K562 (cell line): Measurements from ENCODE around the gene HPS1. TPM values are rescaled to one million over a fixed set of nuclear protein-coding genes. Genes with fewer than 3 reads are reported as not detected.

Source experiments
- BMI1 ChIP-seq: fragments of 150-350 bp; IDR thresholded peaks from 2 replicates; pipeline ENCODE4 v1.6.1; 2014; ENCODE audit warnings: low read length
- CEBPG ChIP-seq, 3 experiments: fragments of 200-800 bp in 1 of 3; sonication (Bioruptor generic) in 1 of 3; sonication (generic) in 1 of 3; formaldehyde crosslinking in 1 of 3; IDR thresholded peaks in 2 of 3; conservative IDR thresholded peaks in 1 of 3; 2 replicates each; pipeline versions ENCODE4 v1.6.1 to v1.8.0; 2016 to 2022; ENCODE audit warnings: missing compliant biosample characterization in 2 of 3, missing genetic modification characterization in 2 of 3, mild to moderate bottlenecking in 1 of 3, missing genetic modification reagents in 1 of 3
- CREM ChIP-seq: IDR thresholded peaks from 2 replicates; pipeline ENCODE4 v1.6.1; 2014; ENCODE audit warnings: antibody characterized with exemption, low read depth
- CXXC5 ChIP-seq: fragments of 250-450 bp; sonication (Bioruptor Pico); IDR thresholded peaks from 2 replicates; pipeline ENCODE4 v1.8.0; 2022; ENCODE audit warnings: inconsistent platforms, mild to moderate bottlenecking, moderate library complexity
- E2F5 ChIP-seq: sonication (generic); formaldehyde crosslinking; IDR thresholded peaks from 2 replicates; pipeline ENCODE4 v1.8.0; 2022; ENCODE audit warnings: mild to moderate bottlenecking, missing genetic modification reagents
- E4F1 ChIP-seq: fragments of 250-450 bp; sonication (Bioruptor Pico); IDR thresholded peaks from 2 replicates; pipeline ENCODE4 v1.5.0; 2021; ENCODE audit warnings: mild to moderate bottlenecking, borderline replicate concordance
- EP400 ChIP-seq: fragments of 450-650 bp; IDR thresholded peaks from 2 replicates; pipeline ENCODE4 v1.6.1; 2017; ENCODE audit warnings: antibody characterized with exemption, mild to moderate bottlenecking, moderate library complexity
- FOXO4 ChIP-seq: fragments of 450-650 bp; formaldehyde crosslinking; IDR thresholded peaks from 2 replicates; pipeline ENCODE4 v1.4.0; 2020; ENCODE audit warnings: mild to moderate bottlenecking, moderate library complexity
- GATA2 ChIP-seq: sonication (generic); formaldehyde crosslinking; IDR thresholded peaks from 2 replicates; pipeline ENCODE4 v1.4.0; 2020; ENCODE audit warnings: mild to moderate bottlenecking, missing genetic modification reagents
- GATAD2A ChIP-seq: fragments of 450-650 bp; IDR thresholded peaks from 2 replicates; pipeline ENCODE4 v1.6.1; 2017
- KAT7 ChIP-seq: sonication (generic); formaldehyde crosslinking; IDR thresholded peaks from 2 replicates; pipeline ENCODE4 v1.8.0; 2022; ENCODE audit warnings: missing genetic modification reagents, mild to moderate bottlenecking, borderline replicate concordance
- MEIS2 ChIP-seq: fragments of 450-650 bp; IDR thresholded peaks from 2 replicates; pipeline ENCODE4 v1.6.1; 2014; ENCODE audit warnings: mild to moderate bottlenecking; ENCODE audit not compliant: partially characterized antibody
- PHTF2 ChIP-seq: fragments of 250-450 bp; sonication (Bioruptor Pico); IDR thresholded peaks from 2 replicates; pipeline ENCODE4 v1.5.0; 2021; ENCODE audit warnings: mild to moderate bottlenecking
- RAD51 ChIP-seq: fragments of 450-650 bp; IDR thresholded peaks from 2 replicates; pipeline ENCODE4 v1.7.1; 2016; ENCODE audit warnings: low read depth, mild to moderate bottlenecking, borderline replicate concordance
- SREBF1 ChIP-seq: fragments of 150-350 bp; IDR thresholded peaks from 2 replicates; pipeline ENCODE4 v1.6.1; 2014; ENCODE audit warnings: antibody characterized with exemption, low read depth, low read length, borderline replicate concordance
- TEAD1 ChIP-seq, 2 experiments: fragments of 450-650 bp in 1 of 2; sonication (generic) in 1 of 2; formaldehyde crosslinking; IDR thresholded peaks; 2 replicates each; pipeline versions ENCODE4 v1.4.0 to v1.8.0; 2020 to 2022; ENCODE audit warnings: mild to moderate bottlenecking in 2 of 2, missing genetic modification reagents in 1 of 2
- ZC3H11A ChIP-seq: IDR thresholded peaks from 2 replicates; pipeline ENCODE4 v1.6.1; 2012; ENCODE audit warnings: low read depth, low read length, improper control_type of control experiment
- ZNF507 ChIP-seq: conservative IDR thresholded peaks from 2 replicates; pipeline ENCODE4 v1.6.1; 2017; ENCODE audit warnings: missing genetic modification characterization, missing compliant biosample characterization
- ZNF695 ChIP-seq: fragments of 450-650 bp; formaldehyde crosslinking; IDR thresholded peaks from 2 replicates; pipeline ENCODE4 v1.4.0; 2020; ENCODE audit warnings: mild to moderate bottlenecking, moderate library complexity
- ZNF740 ChIP-seq, 3 experiments: fragments of 200-800 bp in 1 of 3; sonication (Bioruptor generic) in 1 of 3; sonication (generic) in 1 of 3; formaldehyde crosslinking in 1 of 3; IDR thresholded peaks; 2 replicates each; pipeline versions ENCODE4 v1.6.1 to v1.8.0; 2016 to 2022; ENCODE audit warnings: mild to moderate bottlenecking in 2 of 3, missing compliant biosample characterization in 2 of 3, missing genetic modification characterization in 2 of 3, missing genetic modification reagents in 1 of 3
- ZZZ3 ChIP-seq: fragments of 450-650 bp; IDR thresholded peaks from 2 replicates; pipeline ENCODE4 v1.6.1; 2016; ENCODE audit warnings: antibody characterized with exemption, mild to moderate bottlenecking, moderate library complexity
- polyA plus RNA-seq, 8 experiments: library from polyadenylated mRNA; depleted of rRNA in 4 of 8; stranded (reverse) in 5 of 8; unstranded in 3 of 8; fragments of >200 nt; fragmentation: Nextera tagmentation in 2 of 8; fragmentation: Illumina TruSeq in 1 of 8; extraction: Ambion mirVana in 2 of 8; extraction: Trizol in 1 of 8; gene quantifications; 2 replicates each; pipeline versions ENCODE4 v1.2.1 to v1.2.3, GENCODE V29; 2011 to 2014; ENCODE audit warnings: inconsistent platforms in 1 of 8, missing spikeins in 1 of 8
- total RNA-seq, 7 experiments: library from RNA; depleted of rRNA in 6 of 7; stranded (reverse); fragments of >200 nt in 6 of 7; fragmentation: Illumina TruSeq in 2 of 7; extraction: Trizol in 2 of 7; gene quantifications; 2 replicates each; pipeline versions ENCODE4 v1.2.1 to v1.2.3, GENCODE V29; 2011 to 2021; ENCODE audit warnings: low replicate concordance in 1 of 7

HPS1 gene
- total and polyA plus RNA-seq, 9 of the 15 experiments (the other 6 are each of a cell fraction or from before 2014, with no cell fraction given): 18.1 to 43.6 (median 26.3) TPM

GRCh38 chr10:98467506-98468318 lies 21.0 kb upstream of the HPS1 start (continued):
- TF ChIP-seq E4F1 (CRISPR knock-in tag) (no peak), MEIS2 (no peak), ZNF507 (tag) (no peak), GATAD2A (no peak), KAT7 (CRISPR knock-in tag) (no peak), CREM (no peak), ZC3H11A (no peak), SREBF1 (no peak), CEBPG (CRISPR knock-in tag; IDR thresholded peaks at IDR 0.05) (no peak), CEBPG (tag; conservative IDR thresholded peaks at IDR 0.05 in 1 of 2, IDR thresholded peaks at IDR 0.05 in 1 of 2) (no peak), ZNF740 (CRISPR knock-in tag; IDR thresholded peaks at IDR 0.05) (peak; percentile 8; the same call in 1 of the 2 replicates), ZNF740 (tag; IDR thresholded peaks at IDR 0.05) (no peak), PHTF2 (no peak), CXXC5 (0 out of 2 replicates have a peak, but pooled peaks have one; percentile 24), RAD51 (no peak), E2F5 (no peak), BMI1 (no peak), GATA2 (CRISPR knock-in tag) (peak; percentile 25; the same call in 1 of the 2 replicates), FOXO4 (CRISPR knock-in tag) (no peak), ZNF695 (CRISPR knock-in tag) (no peak), TEAD1 (CRISPR knock-in tag; IDR thresholded peaks at IDR 0.05) (peak in 1 of 2 experiments; percentile 58; a peak in 1 of 4 replicates), EP400 (peak; percentile 4; the same call in 1 of the 2 replicates), ZZZ3 (no peak)
